Upper lobe of left lung (tissue), 4 donors: ENCODE data around the gene RAB44.

Source experiments
- CTCF ChIP-seq, 6 experiments: fragments of 450-650 bp in 4 of 6; fragments of 200-600 bp in 2 of 6; sonication (generic) in 2 of 6; IDR thresholded peaks; one replicate each; pipeline ENCODE4 v1.5.1; 2016 to 2019; ENCODE audit warnings: antibody characterized with exemption in 6 of 6
- EP300 ChIP-seq, 4 donors: sonication (generic); formaldehyde crosslinking; IDR thresholded peaks; one replicate each; pipeline ENCODE4 v1.5.1; 2017; ENCODE audit warnings: antibody characterized with exemption in 4 of 4, control low read depth in 2 of 4
- POLR2AphosphoS5 ChIP-seq, 2 donors: sonication (generic); formaldehyde crosslinking; IDR thresholded peaks; one replicate each; pipeline ENCODE4 v1.5.1; 2017; ENCODE audit warnings: antibody characterized with exemption in 2 of 2

- no peak for TF ChIP-seq POLR2AphosphoS5 (IDR thresholded peaks at IDR 0.05)
- TF ChIP-seq CTCF (IDR thresholded peaks at IDR 0.05): no peak
- no peak for TF ChIP-seq EP300 (IDR thresholded peaks at IDR 0.05)
Observed at GRCh38 chr6:36666287-36666686, 31.3 kb upstream of the RAB44 start.
